NB4 (cell line): ENCODE results near the gene HDAC4.

Experiments
- DNase-seq: peaks from one replicate; pipeline ENCODE4 v3.0.0; 2010; ENCODE audit warnings: low read depth
- H3K4me3 ChIP-seq: one replicate; pipeline ENCODE4 v1.5.1; 2011; ENCODE audit warnings: mild to moderate bottlenecking, low read depth, low read length, moderate library complexity
- MYC ChIP-seq: IDR thresholded peaks from 2 replicates; pipeline ENCODE4 v1.6.1; 2011; ENCODE audit warnings: low read depth, low read length
- POLR2A ChIP-seq: IDR thresholded peaks from 2 replicates; pipeline ENCODE4 v1.6.1; 2011; ENCODE audit warnings: mild to moderate bottlenecking; ENCODE audit not compliant: insufficient read length; ENCODE audit errors: extremely low read depth
- TF ChIP-seq, protein P1 (sequence below): IDR thresholded peaks from 2 replicates; pipeline ENCODE4 v1.6.1; 2011; ENCODE audit warnings: low read depth, low read length
- TF ChIP-seq, protein P2 (sequence below): IDR thresholded peaks from one replicate; pipeline ENCODE4 v1.5.1; 2012; ENCODE audit warnings: low read depth, low read length

The HDAC4 gene

DNA sequence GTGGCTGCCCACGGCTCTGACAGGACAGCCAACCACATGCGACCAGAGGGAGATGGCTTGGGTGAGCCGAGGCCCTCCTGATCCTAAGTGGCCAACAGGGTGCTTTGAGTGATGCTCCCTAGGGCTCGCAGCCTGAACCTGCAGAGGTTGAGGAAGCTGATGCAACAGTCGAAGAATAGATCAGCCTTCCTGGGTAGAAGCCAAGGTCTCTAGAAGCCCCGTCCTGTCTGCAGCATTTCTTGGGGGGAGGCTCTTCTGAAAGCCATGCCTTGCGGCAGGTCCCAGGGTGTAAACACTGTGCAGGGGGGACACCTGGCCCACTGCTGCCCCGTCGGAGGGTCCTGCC lies 136.4 kb downstream of the HDAC4 start:
- H3K4me3 ChIP-seq, result no peak overlapping the region
- peak; percentile 86 for DNase-seq

GRCh38 chr2:239263669-239264491 lies 136.9 kb downstream of the HDAC4 start:
- H3K4me3 ChIP-seq, result no peak overlapping the region
- TF ChIP-seq POLR2A, result no peak
- no peak for TF ChIP-seq MYC
- TF ChIP-seq, protein P1, sequence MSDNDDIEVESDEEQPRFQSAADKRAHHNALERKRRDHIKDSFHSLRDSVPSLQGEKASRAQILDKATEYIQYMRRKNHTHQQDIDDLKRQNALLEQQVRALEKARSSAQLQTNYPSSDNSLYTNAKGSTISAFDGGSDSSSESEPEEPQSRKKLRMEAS, result no peak
- no peak for DNase-seq

More for the DNA sequence above, 136.4 kb downstream of the HDAC4 start:
- no peak for TF ChIP-seq POLR2A
- TF ChIP-seq, protein P1, result no peak

DNA sequence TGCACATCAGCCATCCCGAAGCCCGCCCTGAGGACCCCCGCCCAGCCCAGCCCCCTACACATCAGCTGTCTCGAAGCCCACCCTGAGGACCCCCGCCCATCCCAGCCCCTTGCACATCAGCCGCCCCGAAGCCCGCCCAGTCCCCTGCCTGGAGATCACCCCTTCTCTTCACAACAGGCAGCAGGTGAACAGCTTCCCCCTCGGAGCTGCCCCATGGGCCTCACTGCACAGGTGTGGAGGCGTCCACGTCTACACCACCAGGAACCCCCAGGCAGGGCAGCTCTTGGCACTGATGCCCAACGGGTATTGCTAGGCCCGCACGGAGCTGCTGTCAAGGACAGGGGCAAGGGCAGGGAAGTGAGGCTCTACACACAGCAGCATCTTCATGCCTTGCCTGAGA lies 137.6 kb downstream of the HDAC4 start:
- no peak for DNase-seq
- TF ChIP-seq, protein P2, sequence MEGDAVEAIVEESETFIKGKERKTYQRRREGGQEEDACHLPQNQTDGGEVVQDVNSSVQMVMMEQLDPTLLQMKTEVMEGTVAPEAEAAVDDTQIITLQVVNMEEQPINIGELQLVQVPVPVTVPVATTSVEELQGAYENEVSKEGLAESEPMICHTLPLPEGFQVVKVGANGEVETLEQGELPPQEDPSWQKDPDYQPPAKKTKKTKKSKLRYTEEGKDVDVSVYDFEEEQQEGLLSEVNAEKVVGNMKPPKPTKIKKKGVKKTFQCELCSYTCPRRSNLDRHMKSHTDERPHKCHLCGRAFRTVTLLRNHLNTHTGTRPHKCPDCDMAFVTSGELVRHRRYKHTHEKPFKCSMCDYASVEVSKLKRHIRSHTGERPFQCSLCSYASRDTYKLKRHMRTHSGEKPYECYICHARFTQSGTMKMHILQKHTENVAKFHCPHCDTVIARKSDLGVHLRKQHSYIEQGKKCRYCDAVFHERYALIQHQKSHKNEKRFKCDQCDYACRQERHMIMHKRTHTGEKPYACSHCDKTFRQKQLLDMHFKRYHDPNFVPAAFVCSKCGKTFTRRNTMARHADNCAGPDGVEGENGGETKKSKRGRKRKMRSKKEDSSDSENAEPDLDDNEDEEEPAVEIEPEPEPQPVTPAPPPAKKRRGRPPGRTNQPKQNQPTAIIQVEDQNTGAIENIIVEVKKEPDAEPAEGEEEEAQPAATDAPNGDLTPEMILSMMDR, result no peak
- TF ChIP-seq POLR2A (no peak), MYC (no peak)
- TF ChIP-seq, protein P1, result no peak
- H3K4me3 ChIP-seq, result no peak overlapping the region

GRCh38 chr2:239262484-239263230 lies 138.2 kb downstream of the HDAC4 start:
- no peak overlapping the region for H3K4me3 ChIP-seq
- DNase-seq, result no peak
- TF ChIP-seq, protein P2, result no peak
- TF ChIP-seq, protein P1, result no peak
- TF ChIP-seq POLR2A (no peak), MYC (no peak)

GRCh38 chr2:239261796-239262483 lies 138.9 kb downstream of the HDAC4 start:
- DNase-seq, result no peak
- TF ChIP-seq, protein P2, result no peak
- TF ChIP-seq MYC (no peak), POLR2A (no peak)
- TF ChIP-seq, protein P1, result no peak
- H3K4me3 ChIP-seq, result no peak overlapping the region

- DNase-seq, result no peak
- TF ChIP-seq MYC, result no peak
- no peak for TF ChIP-seq POLR2A
- TF ChIP-seq, protein P1, result no peak
- TF ChIP-seq, protein P2, result no peak
- no peak overlapping the region for H3K4me3 ChIP-seq
These were observed 139.5 kb downstream of the HDAC4 start for GRCh38 chr2:239261356-239261755.
